Measurements from ENCODE around the gene AXIN1.
"Not testable (repeated sequence)": the region's sequence is repeated elsewhere in the genome, so short reads cannot be mapped to it uniquely, and the experiment has no call there.

The AXIN1 gene

GRCh38 chr16:381789-382717 is 29.5 kb upstream of the AXIN1 start, which contains the start of gene PGAP6:
PGAP6 (minus strand) TSS chr16:381978; CDS start chr16:381821, 157 bp downstream.
- DNase-seq: peak; percentile 67 to 81

- peak; percentile 11 to 14 for DNase-seq
Measured at GRCh38 chr16:381012-381788, 28.7 kb upstream of the AXIN1 start.

GRCh38 chr16:380762-381011 is 28.2 kb upstream of the AXIN1 start:
- peak in 1 of 2 donors; percentile 11 for DNase-seq

- no peak for DNase-seq
Measured at GRCh38 chr16:379961-380761, 27.6 kb upstream of the AXIN1 start.

GRCh38 chr16:379183-379960 is 26.8 kb upstream of the AXIN1 start:
- DNase-seq: no peak

GRCh38 chr16:378821-379182 is 26.3 kb upstream of the AXIN1 start:
- no peak for DNase-seq

- not testable (repeated sequence) for DNase-seq
Measured at GRCh38 chr16:378113-378820, 25.7 kb upstream of the AXIN1 start.

- no peak for DNase-seq
Measured at GRCh38 chr16:377419-377951, 25.0 kb upstream of the AXIN1 start.

- no peak for DNase-seq
Measured at GRCh38 chr16:376817-377418, 24.4 kb upstream of the AXIN1 start.

GRCh38 chr16:375927-376816 is 23.6 kb upstream of the AXIN1 start:
- no peak for DNase-seq

GRCh38 chr16:375212-375611 is 22.7 kb upstream of the AXIN1 start:
- no peak for DNase-seq

GRCh38 chr16:374616-374926 is 22.0 kb upstream of the AXIN1 start:
- no peak for DNase-seq

GRCh38 chr16:373848-374615 is 21.5 kb upstream of the AXIN1 start:
- no peak for DNase-seq

- no peak for DNase-seq
Measured at GRCh38 chr16:373020-373598, 20.6 kb upstream of the AXIN1 start.

GRCh38 chr16:372302-372983 is 19.9 kb upstream of the AXIN1 start:
- no peak for DNase-seq

- no peak for DNase-seq
Measured at GRCh38 chr16:371515-372301, 19.2 kb upstream of the AXIN1 start.

GRCh38 chr16:370979-371514 is 18.5 kb upstream of the AXIN1 start:
- no peak for DNase-seq
